HK-2 (cell line): ENCODE data around the gene LECT2.

Experiments
- DNase-seq: peaks from one replicate; pipeline ENCODE4 v3.0.0-alpha.2; 2018; ENCODE audit not compliant: unreplicated experiment

Gene LECT2

DNA sequence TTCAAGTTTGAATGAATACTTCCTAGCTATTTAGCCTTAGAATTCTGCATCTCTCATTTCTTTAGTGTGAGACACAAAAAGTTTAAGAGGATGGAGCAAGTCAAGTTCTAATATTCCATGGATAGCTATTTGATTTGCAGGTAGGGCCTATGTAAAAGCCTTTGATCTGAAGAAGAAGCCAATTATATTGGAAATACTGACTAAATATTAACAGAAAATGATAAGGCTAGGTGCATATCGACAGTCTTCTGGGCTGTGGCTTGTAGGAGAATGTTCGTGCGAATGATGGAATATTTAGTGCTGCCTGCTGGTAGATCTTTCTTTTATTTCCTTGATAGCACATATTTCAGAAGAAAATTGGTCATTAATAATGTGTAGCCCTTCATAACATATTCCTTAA lies at the start of gene LECT2:
LECT2 (minus strand) TSS at position 85 of the 400 bp plus-strand sequence. CDS start 150 bp downstream, outside the sequence.
- DNase-seq: no peak

DNA sequence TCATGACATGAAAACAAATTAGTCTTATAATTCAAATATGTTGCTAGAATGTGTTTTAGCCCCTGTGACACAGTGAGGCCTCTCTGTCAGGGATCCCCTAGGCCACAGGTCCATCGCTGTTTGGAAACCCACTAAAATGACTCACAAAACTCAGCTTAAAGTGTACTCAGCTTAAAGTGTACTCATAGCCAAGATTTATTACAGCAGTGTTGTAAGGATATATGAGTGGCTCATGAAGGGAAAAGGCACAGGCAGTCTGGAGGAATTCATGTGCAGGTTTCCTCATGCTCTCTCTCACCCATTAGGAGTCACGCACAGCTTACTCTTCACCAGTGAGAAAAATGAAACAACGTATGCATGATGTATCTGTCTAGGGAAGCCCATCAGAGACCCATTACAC lies 49.7 kb upstream of the LECT2 start:
- no peak for DNase-seq

DNA sequence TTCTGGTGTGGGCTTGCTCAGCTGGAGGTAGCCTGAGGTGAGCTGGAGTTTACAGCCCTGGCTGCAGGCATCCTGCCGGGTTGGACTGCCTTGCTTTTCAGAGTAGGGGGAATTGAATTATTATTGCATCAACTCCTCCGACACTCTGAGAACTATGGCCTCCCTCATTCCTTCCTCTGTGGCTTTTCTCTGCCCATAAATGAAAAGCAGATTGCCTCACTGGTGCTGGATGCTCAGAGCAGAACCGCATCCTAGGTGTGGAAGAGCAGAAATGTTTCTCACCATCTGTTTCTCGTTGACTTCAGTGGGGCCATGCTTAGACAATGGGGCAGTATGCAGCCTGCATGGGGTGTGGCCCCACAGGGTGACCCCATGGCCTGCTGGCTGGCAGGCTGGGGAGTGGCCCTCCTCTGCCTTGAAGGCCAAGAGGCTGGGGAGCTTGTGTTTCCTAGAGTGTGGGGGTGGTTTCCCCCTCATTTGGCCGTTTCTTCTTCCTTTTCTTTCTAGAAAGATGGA lies 46.7 kb upstream of the LECT2 start:
- no peak for DNase-seq

DNA sequence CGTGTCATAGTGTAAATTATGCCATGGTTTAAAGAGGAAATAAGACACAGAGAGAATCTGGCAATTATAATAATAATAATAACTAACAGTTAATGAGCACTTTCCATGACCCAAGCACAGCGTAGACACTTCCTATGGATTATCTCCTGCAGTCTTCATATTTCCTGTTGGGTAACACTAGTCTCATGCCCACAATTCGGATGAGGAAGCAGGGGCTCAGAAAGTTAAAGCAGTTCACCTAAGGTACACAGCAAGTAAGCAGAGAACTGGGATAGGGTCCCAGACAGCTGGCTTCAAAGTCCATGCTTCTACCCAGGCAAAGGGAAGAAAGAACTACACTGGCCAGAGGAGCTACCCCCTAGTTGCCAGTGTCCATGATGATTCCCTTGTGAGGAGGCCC lies 46.1 kb upstream of the LECT2 start:
- DNase-seq: no peak

DNA sequence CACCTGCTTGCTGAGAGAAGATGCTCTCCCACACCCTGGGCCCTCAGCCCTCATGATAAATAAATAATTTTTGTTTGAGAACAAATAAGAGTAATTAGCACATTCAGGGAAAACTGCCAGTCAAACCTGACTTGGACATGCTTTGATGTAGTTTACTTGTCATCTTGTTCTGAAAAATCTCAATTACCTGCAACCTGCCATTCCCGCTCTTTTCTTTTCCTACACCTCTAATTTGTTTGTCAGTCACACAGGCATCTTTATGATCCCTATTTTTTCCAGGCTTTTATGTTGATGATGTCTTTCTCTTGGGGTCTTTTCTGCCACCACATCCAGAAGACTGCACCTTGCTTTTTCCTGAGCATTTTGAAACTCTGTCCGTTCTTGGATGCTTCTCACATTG lies 45.4 kb upstream of the LECT2 start:
- no peak for DNase-seq

DNA sequence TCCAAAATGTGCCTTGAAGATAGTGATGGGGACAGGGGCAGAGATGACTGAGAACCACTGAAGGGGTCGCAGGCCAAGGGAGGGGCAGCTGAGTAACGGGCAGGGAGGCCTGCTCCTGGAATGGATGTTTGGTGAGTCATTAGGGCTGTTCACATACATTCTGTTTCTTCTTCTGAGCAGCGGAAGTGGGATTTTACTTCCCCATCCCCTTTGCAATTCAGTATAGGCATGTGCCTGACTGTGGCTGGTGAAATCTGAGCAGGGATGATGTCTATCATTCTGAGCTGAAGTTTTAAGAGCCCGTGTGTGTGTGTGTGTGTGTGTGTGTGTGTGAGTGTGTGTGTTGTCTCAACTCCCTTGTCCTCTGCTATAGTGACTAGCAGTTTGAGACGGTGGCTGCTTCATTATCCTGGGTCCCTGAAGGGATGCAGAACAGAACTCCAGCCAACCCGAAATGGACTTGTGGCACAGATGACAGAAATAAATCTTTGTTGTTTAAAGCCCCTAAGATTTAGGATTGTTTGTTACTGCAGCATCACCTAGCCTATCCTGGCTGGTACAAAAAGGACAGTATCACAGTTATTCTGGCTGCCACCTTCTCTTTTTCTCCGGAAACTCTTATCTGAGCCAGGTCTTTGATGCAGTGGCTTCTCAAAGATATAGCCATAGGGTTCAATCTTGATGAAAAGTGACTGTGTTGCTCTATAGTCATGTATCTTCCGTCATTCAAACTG lies 44.8 kb upstream of the LECT2 start:
- no peak for DNase-seq

DNA sequence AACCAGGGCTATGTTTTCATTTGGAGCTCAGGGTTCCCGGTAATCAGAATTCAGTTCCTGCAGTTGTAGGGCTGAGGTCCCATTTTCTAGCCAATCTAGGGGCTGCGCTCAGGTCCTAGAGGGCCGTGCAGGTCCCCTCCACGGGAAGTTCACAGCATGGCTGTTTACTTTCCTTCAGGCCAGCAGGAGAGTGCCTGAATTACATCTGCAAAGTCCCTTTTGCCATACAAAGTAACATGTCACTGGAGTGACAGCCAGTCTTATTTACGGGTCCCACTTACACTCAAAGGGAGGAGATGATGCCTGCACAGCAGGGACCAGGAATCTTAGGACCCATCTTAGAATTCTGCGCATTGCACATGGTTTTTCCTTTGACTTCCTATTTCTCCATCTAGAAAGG lies 44.1 kb upstream of the LECT2 start:
- no peak for DNase-seq

DNA sequence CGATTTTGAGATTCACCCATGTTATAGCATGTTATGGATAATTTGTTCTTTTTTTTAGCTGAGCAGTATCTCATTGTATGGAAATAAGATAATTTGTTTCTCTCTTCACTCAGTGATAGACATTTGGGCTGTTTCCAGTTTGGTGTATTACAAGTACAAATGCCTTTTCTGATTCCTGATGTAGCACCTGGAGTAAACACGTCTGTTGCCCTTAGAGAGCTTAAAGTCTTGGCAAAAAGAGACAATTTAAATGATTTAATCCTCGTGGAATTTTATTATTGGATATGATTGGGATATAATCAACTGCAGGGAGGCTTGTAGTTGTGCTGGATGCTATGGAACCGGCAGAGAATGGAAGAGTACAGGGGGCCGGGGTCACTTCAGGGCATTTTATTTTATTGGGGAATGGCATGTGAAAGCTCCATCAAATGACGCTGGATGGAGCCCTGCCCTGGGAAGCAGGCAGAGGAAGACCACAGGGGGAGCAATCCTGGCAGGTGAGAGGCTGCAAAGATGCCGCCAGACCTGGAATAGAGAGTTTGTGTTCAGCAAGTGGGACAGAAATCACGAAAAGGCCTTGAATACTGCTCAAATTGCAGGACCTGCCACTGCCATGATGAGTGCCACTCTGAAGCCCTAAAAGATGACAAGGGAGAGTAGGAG lies 43.0 kb upstream of the LECT2 start:
- no peak for DNase-seq

DNA sequence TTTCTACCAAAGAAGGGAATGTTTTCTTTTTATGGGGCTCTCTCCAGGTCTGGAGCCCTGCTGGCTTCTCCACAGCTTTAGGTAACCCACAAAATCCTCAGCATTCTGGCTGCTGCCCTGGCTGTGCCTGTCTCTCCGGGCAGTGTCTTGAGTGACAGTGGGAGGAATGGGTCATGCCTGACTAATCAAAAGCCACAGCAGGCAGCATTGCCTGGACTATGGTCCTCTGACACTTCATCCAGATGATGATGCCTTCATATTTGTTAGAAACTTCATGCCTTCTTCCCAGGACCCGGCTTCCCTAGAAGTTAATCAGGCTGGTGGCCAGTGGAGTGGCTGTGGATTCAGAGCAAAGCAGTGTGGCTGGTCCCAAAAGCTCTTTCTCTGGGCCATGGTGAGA lies 41.8 kb upstream of the LECT2 start:
- no peak for DNase-seq

DNA sequence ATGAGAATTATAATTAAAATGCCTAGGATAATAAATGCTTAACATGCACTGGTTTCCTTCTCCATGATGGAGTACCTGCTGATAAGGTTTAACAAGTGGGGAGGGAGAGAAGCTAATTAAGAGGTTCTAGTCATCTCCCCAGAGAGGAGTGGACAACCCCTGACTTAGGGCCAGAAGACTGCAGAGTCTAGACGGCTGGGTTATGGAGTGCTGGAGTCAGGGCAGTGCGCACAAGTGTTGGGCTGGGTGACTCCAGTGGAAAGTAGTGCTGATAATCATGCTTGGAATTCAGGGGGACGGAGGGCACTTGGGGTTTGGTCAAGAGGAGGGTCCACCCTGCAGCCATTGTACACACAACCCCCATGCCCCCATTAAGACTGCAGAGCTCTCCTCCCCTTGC lies 41.2 kb upstream of the LECT2 start:
- DNase-seq: no peak

DNA sequence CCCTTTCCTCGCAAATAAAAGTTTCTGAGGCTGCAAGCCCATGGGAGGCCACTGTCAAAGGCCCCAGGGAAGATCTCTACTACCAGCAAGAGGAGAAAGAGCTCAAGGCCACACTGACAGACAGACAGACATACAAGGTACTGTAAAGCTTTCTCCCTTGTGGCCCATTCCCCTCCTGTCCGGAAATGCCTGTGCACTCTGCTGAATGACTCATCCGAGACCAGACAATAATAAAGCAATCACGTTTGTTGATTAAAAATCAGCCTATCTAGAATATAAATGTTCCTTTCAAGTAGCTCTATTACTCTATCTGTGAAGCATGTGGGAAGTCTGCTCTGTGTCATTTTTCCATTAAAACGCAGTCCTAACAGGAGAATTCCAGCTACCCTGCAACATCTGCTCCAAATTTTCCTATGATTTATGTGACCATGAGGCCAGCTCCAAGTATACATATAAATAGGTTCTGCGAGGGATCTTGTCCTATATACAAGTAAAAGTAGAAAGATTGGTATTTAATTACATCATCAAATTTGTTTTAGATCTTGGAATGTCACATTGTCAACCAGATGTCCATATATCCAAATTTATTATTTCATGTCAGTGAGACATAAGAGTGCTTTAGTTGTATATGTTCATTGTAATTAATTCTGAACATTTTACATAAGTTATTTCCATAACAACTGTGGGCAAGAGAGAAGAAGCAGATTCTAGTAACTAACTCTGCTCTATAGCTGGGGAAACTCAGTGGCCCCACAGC lies 39.3 kb upstream of the LECT2 start:
- DNase-seq: no peak

DNA sequence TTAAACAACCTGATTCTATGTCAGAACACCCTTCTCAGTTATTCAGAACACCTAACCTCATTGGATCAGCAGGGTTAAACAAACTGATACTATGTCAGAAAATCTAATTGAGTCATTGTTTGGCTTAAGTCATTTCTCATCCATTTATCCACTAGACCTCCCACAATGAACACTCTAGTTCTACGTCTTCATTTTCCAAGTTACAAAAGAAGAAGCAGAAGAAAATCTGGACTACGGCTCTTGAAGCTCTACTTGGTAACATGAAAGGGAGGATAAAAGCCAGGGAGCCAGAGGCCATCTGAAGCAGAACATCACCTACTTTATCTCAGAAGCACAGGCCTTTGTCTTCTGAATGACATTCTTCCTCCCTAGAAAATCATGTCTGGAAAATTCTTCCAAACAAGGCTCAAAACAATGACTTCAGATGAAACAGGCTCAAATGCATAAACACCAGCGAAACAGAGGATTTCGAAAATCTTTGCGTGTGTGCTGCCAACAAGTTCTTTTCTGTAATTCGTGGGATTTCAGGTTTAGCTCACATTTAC lies 38.6 kb upstream of the LECT2 start:
- DNase-seq: no peak

DNA sequence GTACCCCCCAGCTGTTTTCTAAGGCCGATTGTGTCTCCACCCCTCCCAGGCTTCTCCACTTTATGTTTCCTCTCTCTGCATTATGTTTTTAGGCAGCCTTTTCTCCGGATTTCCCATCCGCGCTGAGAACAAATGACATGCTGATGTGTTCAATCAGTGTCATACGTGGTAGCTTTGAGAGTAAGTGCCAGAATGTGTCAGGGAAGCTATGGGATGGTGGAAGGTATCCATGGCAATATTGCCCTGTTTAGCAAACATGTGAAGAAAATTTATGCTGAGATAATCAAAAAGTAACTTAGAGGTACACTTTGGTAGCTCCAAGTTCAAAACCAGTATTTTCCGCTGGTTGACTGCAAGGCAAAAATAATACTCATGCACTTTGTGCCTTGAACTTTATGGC lies 36.6 kb upstream of the LECT2 start:
- DNase-seq: no peak

DNA sequence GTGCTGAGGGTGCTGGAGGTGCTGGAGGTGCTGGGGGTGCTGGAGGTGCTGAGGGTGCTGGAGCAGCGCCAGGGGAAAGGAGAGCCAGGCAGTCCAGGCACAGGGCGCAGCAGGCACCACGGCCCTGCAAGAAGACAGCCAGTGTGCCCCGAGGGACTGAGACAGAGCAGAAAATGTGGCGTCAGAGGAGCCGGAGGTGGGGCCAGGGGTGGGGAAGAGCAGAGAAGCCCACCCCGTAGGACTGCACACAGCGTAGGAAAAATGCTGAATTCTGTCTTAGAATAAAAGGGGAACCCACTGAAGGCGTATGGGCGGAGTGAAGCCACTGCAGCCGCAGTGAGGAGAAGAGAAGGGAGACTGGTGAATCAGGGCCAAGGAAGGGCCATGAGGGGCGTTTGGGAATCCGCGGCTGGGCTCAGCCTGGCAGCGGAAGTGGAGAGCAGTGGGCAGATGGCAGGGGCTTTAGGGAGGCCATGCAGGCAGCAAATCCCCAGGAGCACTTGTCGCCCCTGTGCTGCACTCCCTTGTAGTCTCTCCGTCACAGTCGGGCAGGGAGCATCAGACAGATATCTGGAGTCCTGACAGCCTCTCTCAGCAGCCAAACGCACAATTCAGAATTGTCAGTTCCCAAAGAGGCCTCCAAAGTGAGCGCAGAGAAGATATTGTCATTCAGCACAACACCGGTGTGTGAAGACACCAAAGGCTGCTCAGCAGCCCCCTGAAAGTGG lies 35.9 kb upstream of the LECT2 start:
- DNase-seq: no peak

DNA sequence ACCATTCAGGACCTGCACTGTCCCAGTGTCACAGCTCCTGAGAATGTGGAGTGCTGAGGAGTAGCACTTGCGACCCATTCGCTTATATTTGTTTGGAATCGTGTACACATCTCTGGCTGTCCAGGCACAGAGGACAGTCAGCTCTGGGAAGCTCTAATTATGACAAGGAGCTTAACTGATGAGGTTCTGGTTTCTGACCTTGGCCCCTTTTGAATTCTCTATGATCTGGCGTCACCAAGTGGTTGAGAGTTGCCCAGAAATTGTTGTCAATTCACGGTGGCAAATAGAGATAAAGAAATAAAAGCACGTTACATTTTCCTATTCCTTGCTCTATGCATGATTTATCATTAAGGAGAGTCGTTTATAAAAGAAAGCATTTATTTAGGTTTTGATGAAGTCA lies 34.9 kb upstream of the LECT2 start:
- no peak for DNase-seq

DNA sequence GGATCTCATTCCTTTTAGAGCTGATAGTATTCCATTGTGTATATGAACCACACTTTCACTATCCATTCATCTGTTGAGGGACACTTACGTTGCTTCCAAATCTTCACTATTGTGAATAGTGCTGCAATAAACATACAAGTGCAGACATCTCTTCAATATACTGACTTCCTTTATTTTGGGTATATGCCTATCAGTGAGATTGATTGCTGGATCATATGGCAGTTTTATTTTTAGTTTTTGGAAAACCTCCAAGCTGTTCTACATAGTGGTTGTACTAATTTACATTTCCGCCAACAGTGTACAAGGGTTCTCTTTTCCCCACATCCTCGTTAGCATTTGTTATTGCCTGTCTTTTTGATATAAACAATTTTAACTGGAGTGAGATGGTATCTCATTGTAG lies 33.8 kb upstream of the LECT2 start:
- no peak for DNase-seq

DNA sequence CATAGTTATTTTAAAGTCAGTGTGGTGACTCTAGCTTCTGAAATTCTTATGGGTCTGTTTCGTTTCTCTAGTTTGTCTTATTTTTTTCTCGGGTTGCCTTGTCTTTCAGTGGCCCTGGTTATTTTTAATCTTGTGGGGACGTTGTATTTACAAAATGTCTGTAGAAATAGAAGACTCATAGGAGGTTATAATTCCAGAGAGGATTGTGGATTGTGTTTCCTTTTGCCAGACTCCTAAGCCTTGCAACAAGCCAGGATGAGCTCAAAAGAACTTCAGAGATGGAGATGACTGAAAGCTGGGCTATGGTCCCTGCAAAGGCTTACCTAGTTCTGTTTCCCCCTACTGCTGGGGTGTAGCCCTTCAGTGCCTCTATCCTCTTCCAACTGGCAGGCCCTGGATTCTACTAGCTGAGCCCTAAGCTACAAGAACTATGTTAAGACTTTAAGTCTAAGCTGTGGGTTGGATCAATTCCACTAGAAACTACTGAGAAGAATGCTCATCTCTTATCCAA lies 32.2 kb upstream of the LECT2 start:
- DNase-seq: no peak

DNA sequence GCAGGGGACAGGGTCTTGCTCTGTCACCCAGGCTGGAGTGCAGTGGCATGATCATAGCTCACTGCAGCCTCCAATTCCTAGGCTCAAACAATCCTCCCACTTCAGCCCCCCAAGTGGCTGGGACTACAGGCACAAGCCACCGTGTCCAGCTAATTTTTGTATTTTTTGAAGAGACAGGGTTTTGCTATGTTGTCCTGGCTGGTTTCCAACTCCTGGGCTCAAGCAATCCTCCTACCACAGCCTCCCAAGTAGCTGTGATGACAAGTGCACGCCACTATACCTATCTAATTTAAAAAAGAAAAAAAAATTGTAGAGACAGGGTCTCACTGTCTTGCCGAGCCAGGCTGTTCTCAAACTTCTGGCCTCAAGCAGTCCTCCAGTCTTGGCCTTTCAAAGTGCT lies 31.6 kb upstream of the LECT2 start:
- DNase-seq: no peak

DNA sequence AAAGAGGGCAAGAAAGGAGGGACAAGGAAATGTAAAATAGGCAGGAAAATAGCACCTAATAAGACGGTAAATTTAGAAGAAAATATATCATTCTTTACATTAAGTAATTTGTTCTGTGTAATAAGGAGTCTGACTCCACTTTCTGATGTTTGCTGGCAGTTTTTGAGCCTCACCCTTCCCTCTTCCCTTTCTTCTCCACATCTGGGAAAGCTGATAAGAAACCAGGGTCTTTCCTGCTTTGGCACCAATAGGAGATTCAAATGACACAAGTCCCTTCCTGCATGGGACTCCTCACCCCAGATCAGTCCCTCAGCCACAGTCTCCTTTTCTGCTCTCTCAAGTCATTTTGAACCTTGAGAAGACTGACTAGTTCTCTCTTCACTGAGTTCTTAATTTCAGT lies 31.2 kb upstream of the LECT2 start:
- no peak for DNase-seq

DNA sequence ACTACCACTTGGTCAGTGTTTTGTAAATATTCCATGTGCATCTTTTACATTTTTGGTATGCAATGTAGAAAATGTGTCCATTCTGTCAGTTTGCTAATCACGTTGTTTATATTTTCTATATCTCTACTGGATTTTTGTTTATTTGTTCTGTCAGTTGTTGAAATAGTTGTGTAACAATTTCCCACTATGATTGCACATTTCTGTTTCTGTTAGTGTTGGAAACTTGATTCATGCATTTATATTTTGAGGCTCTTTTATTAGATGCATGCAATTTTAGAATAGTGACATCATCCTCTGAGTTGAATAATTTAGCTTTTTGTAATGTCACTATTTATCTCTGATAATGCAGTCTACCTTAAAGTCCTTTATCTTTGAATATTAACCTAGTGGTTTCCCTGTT lies 25.8 kb upstream of the LECT2 start:
- no peak for DNase-seq

DNA sequence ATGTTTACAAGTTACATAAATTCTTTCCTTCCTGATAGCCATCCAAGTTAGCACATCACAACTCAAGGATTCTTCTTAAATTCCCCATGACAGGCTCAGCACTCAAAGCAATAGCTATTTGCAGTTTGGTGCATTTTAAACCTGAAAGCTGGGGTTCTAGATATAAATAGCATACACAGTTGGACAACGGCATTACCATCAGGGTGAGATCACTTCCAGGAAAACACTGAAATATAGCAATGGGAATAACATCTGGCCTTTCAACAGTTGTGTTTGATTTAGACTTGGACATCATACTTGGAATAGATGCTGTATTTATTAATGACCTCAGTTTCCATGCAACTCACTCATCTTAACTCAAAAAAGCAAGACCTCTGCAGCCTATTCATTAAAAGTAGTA lies 24.7 kb upstream of the LECT2 start:
- no peak for DNase-seq

DNA sequence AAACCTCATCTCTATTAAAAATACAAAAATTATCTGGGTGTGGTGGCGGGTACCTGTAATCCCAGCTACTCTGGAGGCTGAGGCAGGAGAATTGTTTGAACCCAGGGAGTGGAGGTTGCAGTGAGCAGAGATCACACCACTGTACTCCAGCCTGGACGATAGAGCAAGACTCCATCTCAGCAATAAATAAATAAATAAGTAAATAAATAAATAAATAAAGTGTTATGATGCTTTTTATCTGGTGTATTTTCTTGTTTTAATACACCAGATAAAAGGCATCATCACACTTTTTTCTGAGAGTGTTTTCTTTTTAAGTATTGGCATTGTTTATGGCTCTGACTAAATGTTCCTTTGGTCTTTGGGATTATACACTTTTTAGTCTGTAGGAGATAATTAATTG lies 24.2 kb upstream of the LECT2 start:
- no peak for DNase-seq
